ENCODE results near the gene NRXN2.

- TF ChIP-seq, protein P1, sequence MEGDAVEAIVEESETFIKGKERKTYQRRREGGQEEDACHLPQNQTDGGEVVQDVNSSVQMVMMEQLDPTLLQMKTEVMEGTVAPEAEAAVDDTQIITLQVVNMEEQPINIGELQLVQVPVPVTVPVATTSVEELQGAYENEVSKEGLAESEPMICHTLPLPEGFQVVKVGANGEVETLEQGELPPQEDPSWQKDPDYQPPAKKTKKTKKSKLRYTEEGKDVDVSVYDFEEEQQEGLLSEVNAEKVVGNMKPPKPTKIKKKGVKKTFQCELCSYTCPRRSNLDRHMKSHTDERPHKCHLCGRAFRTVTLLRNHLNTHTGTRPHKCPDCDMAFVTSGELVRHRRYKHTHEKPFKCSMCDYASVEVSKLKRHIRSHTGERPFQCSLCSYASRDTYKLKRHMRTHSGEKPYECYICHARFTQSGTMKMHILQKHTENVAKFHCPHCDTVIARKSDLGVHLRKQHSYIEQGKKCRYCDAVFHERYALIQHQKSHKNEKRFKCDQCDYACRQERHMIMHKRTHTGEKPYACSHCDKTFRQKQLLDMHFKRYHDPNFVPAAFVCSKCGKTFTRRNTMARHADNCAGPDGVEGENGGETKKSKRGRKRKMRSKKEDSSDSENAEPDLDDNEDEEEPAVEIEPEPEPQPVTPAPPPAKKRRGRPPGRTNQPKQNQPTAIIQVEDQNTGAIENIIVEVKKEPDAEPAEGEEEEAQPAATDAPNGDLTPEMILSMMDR (IDR thresholded peaks at IDR 0.05), result no peak
- TF ChIP-seq TAF1 (IDR thresholded peaks at IDR 0.05; ENCODE audit: borderline replicate concordance, low read depth, low read length) (no peak), REST (IDR thresholded peaks at IDR 0.05; ENCODE audit: low read depth, low read length) (no peak), CHD2 (IDR thresholded peaks at IDR 0.05; ENCODE audit: low read length, partially characterized antibody) (no peak), RFX5 (IDR thresholded peaks at IDR 0.05; ENCODE audit: low read length) (no peak), JUND (IDR thresholded peaks at IDR 0.05) (no peak), TCF12 (IDR thresholded peaks at IDR 0.05) (no peak), TEAD4 (IDR thresholded peaks at IDR 0.05; ENCODE audit: borderline replicate concordance, insufficient read depth) (no peak)
Observed at GRCh38 chr11:64724863-64725532, 2.0 kb upstream of the NRXN2 start.
